ENCODE results near the gene ETS1.

Gene ETS1

DNA sequence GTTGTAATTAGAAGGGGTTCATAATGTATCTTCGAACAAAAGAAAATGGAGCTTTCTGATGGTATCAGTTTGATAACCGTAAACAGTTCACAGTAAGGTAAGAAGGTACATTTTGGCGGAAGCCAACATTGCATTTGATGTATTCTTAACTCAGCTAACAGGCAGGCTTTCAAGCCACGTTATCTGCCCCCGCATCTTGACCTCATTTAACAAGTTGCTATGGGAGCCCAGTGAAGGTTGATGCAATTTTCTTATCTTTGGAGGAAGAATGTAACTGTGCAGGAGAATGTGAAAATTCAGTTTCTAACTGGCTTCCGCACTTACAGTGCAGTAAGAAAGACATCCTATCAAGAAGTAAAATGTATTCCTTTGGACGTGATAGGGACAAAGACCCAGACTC is 110.6 kb downstream of the ETS1 start:
- no peak overlapping the region for H3K4me3 ChIP-seq (ENCODE audit: low read depth, low read length)
- no peak for DNase-seq (ENCODE audit: low read depth)
- TF ChIP-seq, protein P1, sequence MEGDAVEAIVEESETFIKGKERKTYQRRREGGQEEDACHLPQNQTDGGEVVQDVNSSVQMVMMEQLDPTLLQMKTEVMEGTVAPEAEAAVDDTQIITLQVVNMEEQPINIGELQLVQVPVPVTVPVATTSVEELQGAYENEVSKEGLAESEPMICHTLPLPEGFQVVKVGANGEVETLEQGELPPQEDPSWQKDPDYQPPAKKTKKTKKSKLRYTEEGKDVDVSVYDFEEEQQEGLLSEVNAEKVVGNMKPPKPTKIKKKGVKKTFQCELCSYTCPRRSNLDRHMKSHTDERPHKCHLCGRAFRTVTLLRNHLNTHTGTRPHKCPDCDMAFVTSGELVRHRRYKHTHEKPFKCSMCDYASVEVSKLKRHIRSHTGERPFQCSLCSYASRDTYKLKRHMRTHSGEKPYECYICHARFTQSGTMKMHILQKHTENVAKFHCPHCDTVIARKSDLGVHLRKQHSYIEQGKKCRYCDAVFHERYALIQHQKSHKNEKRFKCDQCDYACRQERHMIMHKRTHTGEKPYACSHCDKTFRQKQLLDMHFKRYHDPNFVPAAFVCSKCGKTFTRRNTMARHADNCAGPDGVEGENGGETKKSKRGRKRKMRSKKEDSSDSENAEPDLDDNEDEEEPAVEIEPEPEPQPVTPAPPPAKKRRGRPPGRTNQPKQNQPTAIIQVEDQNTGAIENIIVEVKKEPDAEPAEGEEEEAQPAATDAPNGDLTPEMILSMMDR (IDR thresholded peaks at IDR 0.05; ENCODE audit: low read depth, low read length, missing control alignments), result no peak
- in situ Hi-C loops (cut with HindIII; ENCODE audit: low sequenced_read_pairs), result no loop called here

DNA sequence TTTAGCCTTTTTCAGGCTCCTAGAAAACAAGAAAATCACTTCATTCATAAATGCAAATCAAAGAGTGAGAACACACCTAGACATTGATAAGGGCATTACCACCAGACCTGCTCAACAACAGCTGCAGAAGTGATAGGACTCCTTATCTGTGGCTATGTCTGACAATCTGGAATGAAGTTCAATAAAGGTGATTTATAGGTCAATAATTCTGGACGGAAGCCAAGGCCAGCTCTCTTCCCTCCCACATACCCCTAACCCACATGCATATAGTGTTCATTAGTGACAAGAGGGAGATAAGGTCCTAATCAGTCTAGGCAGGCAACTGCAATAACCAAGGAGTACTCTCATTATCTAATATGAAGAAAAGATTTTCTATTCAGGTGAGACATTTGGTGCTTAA is 111.3 kb downstream of the ETS1 start:
- in situ Hi-C loops (cut with HindIII; ENCODE audit: low sequenced_read_pairs), result no loop called here
- DNase-seq (ENCODE audit: low read depth), result no peak
- no peak overlapping the region for H3K4me3 ChIP-seq (ENCODE audit: low read depth, low read length)
- TF ChIP-seq, protein P1 (IDR thresholded peaks at IDR 0.05; ENCODE audit: low read depth, low read length, missing control alignments), result no peak

- no peak for DNase-seq (ENCODE audit: low read depth)
- H3K4me3 ChIP-seq (ENCODE audit: low read depth, low read length), result no peak overlapping the region
- TF ChIP-seq, protein P1 (IDR thresholded peaks at IDR 0.05; ENCODE audit: low read depth, low read length, missing control alignments), result no peak
- in situ Hi-C loops (cut with HindIII; ENCODE audit: low sequenced_read_pairs), result no loop called here
Observed at GRCh38 chr11:128474036-128474874, 113.1 kb downstream of the ETS1 start.

DNA sequence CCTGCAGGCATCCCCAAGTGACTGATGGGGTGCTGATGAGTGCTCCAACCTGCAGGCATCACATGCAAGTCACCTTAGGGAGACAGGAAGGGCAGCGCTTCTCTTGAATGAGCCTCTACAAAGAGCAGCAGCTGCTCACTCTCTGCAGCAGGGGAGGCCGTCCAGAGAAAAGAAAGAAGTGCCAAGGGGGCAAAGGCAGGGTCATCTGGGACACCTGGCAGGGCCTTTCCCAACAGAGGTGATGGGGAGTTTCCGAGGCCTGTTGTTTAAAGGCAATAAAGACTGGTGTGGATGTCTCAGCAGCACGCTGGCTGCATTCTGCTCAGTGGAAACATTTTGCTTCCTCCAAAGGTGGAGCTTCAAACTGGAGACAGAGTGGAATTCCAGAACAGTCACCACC is 113.7 kb downstream of the ETS1 start:
- in situ Hi-C loops (cut with HindIII; ENCODE audit: low sequenced_read_pairs), result no loop called here
- TF ChIP-seq, protein P1 (IDR thresholded peaks at IDR 0.05; ENCODE audit: low read depth, low read length, missing control alignments), result no peak
- DNase-seq (ENCODE audit: low read depth), result no peak
- H3K4me3 ChIP-seq (ENCODE audit: low read depth, low read length), result no peak overlapping the region

GRCh38 chr11:128472128-128473089 is 114.9 kb downstream of the ETS1 start:
- no peak for DNase-seq (ENCODE audit: low read depth)
- TF ChIP-seq, protein P1 (IDR thresholded peaks at IDR 0.05; ENCODE audit: low read depth, low read length, missing control alignments), result no peak
- in situ Hi-C loops (cut with HindIII; ENCODE audit: low sequenced_read_pairs), result no loop called here
- H3K4me3 ChIP-seq (ENCODE audit: low read depth, low read length), result no peak overlapping the region

GRCh38 chr11:128471138-128471661 is 116.2 kb downstream of the ETS1 start:
- DNase-seq (ENCODE audit: low read depth), result no peak
- H3K4me3 ChIP-seq (ENCODE audit: low read depth, low read length), result no peak overlapping the region
- in situ Hi-C loops (cut with HindIII; ENCODE audit: low sequenced_read_pairs), result no loop called here
- TF ChIP-seq, protein P1 (IDR thresholded peaks at IDR 0.05; ENCODE audit: low read depth, low read length, missing control alignments), result no peak
